Hepatocyte (in vitro differentiated cells): ENCODE results near the gene SCLT1. TPM values are rescaled to one million over a fixed set of nuclear protein-coding genes. Genes with fewer than 3 reads are reported as not detected.
"Not testable (repeated sequence)": the region's sequence is repeated elsewhere in the genome, so short reads cannot be mapped to it uniquely, and the experiment has no call there.

ENCODE experiments used
- DNase-seq: peaks from one replicate; pipeline ENCODE4 v3.0.0-alpha.2; 2016; ENCODE audit warnings: low spot score
- H2AFZ ChIP-seq: fragments of 200-600 bp; sonication (generic); 2 replicates; pipeline ENCODE4 v1.6.0; 2016; ENCODE audit warnings: antibody characterized with exemption, mild to moderate bottlenecking
- H3K27ac ChIP-seq: fragments of 200-600 bp; sonication (generic); 2 replicates; pipeline ENCODE4 v1.5.1; 2016; ENCODE audit warnings: mild to moderate bottlenecking
- H3K27me3 ChIP-seq: fragments of 200-600 bp; sonication (generic); 2 replicates; pipeline ENCODE4 v1.6.1; 2016
- H3K36me3 ChIP-seq: fragments of 200-600 bp; sonication (generic); replicated peaks from 2 replicates; pipeline ENCODE4 v1.5.1; 2016; ENCODE audit warnings: low read depth; ENCODE audit not compliant: insufficient read depth
- H3K4me1 ChIP-seq: fragments of 200-600 bp; sonication (generic); 2 replicates; pipeline ENCODE4 v1.5.1; 2016; ENCODE audit warnings: mild to moderate bottlenecking, moderate library complexity; ENCODE audit not compliant: insufficient read depth
- H3K4me2 ChIP-seq: fragments of 200-600 bp; sonication (generic); 2 replicates; pipeline ENCODE4 v1.6.0; 2016
- H3K4me3 ChIP-seq: fragments of 200-600 bp; sonication (generic); 2 replicates; pipeline ENCODE4 v1.5.1; 2016; ENCODE audit warnings: mild to moderate bottlenecking
- H3K79me2 ChIP-seq: fragments of 200-600 bp; sonication (generic); 2 replicates; pipeline ENCODE4 v1.6.0; 2017; ENCODE audit warnings: mild to moderate bottlenecking
- H3K9me2 ChIP-seq: fragments of 200-600 bp; sonication (generic); replicated peaks from 2 replicates; pipeline ENCODE4 v1.6.0; 2017; ENCODE audit warnings: mild to moderate bottlenecking; ENCODE audit not compliant: insufficient read depth
- H3K9me3 ChIP-seq: fragments of 200-600 bp; sonication (generic); 2 replicates; pipeline ENCODE4 v1.5.1; 2016; ENCODE audit warnings: low read depth, mild to moderate bottlenecking
- H4K20me1 ChIP-seq: fragments of 200-600 bp; sonication (generic); 2 replicates; pipeline ENCODE4 v1.6.0; 2016; ENCODE audit warnings: mild to moderate bottlenecking; ENCODE audit not compliant: insufficient read depth, poor library complexity, severe bottlenecking
- CTCF ChIP-seq: fragments of 200-600 bp; sonication (generic); IDR thresholded peaks from 2 replicates; pipeline ENCODE4 v1.5.1; 2016; ENCODE audit warnings: antibody characterized with exemption, mild to moderate bottlenecking; ENCODE audit not compliant: poor library complexity
- EZH2 ChIP-seq: fragments of 200-600 bp; sonication (generic); IDR thresholded peaks from 2 replicates; pipeline ENCODE4 v1.6.1; 2016; ENCODE audit warnings: antibody characterized with exemption, mild to moderate bottlenecking, borderline replicate concordance
- EZH2phosphoT487 ChIP-seq: fragments of 200-600 bp; sonication (generic); IDR thresholded peaks from one replicate; pipeline ENCODE4 v1.6.1; 2018; ENCODE audit warnings: antibody characterized with exemption, mild to moderate bottlenecking, low read depth, moderate library complexity; ENCODE audit not compliant: unreplicated experiment, severe bottlenecking
- WGBS: methylation state at CpG from one replicate; pipeline ENCODE4 v1.1.6; 2016; ENCODE audit warnings: low lambda C conversion rate; ENCODE audit errors: missing lambda C conversion rate; 5-methylcytosine and 5-hydroxymethylcytosine counted together
- polyA plus RNA-seq: library from polyadenylated mRNA; unstranded; fragments of >200 nt; fragmentation: Nextera tagmentation; extraction: Ambion mirVana; gene quantifications from 2 replicates; pipeline ENCODE4 v1.2.1, GENCODE V29; 2016
- total RNA-seq: library from RNA; depleted of rRNA; stranded (reverse); fragments of >200 nt; gene quantifications from 2 replicates; pipeline ENCODE4 v1.2.3, GENCODE V29; 2014

The SCLT1 gene
- total and polyA plus RNA-seq, 2 experiments from 2014 or later, result 6.9 to 13.6 TPM

- Histone ChIP-seq H3K36me3 (no peaks in the 10 kb centered on the region), H3K4me2 (no peak overlapping the region), H3K9me2 (no peaks in the 10 kb centered on the region), H3K9me3 (no peaks in the 10 kb centered on the region), H2AFZ (no peak overlapping the region), H3K4me3 (no peak overlapping the region), H3K79me2 (peaks cover 2% of the 10 kb centered on the region), H4K20me1 (no peaks in the 10 kb centered on the region), H3K27ac (no peak overlapping the region), H3K4me1 (no peaks in the 10 kb centered on the region), H3K27me3 (no peaks in the 10 kb centered on the region)
- TF ChIP-seq EZH2phosphoT487 (no peak), EZH2 (no peak), CTCF (no peak)
- DNase-seq, result no peak
These were observed 16.0 kb downstream of the SCLT1 start for GRCh38 chr4:129077326-129077725.

- not testable (repeated sequence) for H3K4me2 ChIP-seq, H2AFZ ChIP-seq, H3K9me3 ChIP-seq, H3K4me3 ChIP-seq, H3K36me3 ChIP-seq, H4K20me1 ChIP-seq, H3K4me1 ChIP-seq, H3K27me3 ChIP-seq, H3K27ac ChIP-seq, H3K9me2 ChIP-seq, DNase-seq, H3K79me2 ChIP-seq
- 100% methylated on average over 2 of the region's 2 CpGs for WGBS
These were observed 23.8 kb downstream of the SCLT1 start for GRCh38 chr4:129069537-129069936.

GRCh38 chr4:129064717-129065116 is 28.6 kb downstream of the SCLT1 start:
- Histone ChIP-seq H3K9me3 (peaks cover 23% of the 10 kb centered on the region), H3K4me3 (no peak overlapping the region), H4K20me1 (no peaks in the 10 kb centered on the region), H3K36me3 (no peaks in the 10 kb centered on the region), H2AFZ (no peak overlapping the region), H3K4me2 (no peak overlapping the region), H3K79me2 (no peaks in the 10 kb centered on the region), H3K27ac (no peak overlapping the region), H3K4me1 (no peaks in the 10 kb centered on the region), H3K9me2 (no peaks in the 10 kb centered on the region), H3K27me3 (no peaks in the 10 kb centered on the region)
- DNase-seq, result no peak
- no peak for TF ChIP-seq EZH2
- TF ChIP-seq EZH2phosphoT487, result no peak
- no peak for TF ChIP-seq CTCF

- Histone ChIP-seq H4K20me1 (no peaks in the 10 kb centered on the region), H3K9me3 (peaks cover 28% of the 10 kb centered on the region), H3K4me2 (no peak overlapping the region), H3K4me1 (no peaks in the 10 kb centered on the region), H3K27ac (no peak overlapping the region), H3K36me3 (no peaks in the 10 kb centered on the region), H3K4me3 (no peak overlapping the region), H3K79me2 (no peaks in the 10 kb centered on the region), H2AFZ (no peak overlapping the region), H3K27me3 (no peaks in the 10 kb centered on the region), H3K9me2 (no peaks in the 10 kb centered on the region)
- WGBS, result 92% methylated on average over 2 of the region's 2 CpGs
- TF ChIP-seq CTCF, result no peak
- no peak for TF ChIP-seq EZH2phosphoT487
- TF ChIP-seq EZH2, result no peak
- DNase-seq, result no peak
These were observed 29.7 kb downstream of the SCLT1 start for GRCh38 chr4:129063640-129064039.
